Measurements from ENCODE around the gene SARNP.
"Not testable (repeated sequence)": the region's sequence is repeated elsewhere in the genome, so short reads cannot be mapped to it uniquely, and the experiment has no call there.

SARNP gene

DNA sequence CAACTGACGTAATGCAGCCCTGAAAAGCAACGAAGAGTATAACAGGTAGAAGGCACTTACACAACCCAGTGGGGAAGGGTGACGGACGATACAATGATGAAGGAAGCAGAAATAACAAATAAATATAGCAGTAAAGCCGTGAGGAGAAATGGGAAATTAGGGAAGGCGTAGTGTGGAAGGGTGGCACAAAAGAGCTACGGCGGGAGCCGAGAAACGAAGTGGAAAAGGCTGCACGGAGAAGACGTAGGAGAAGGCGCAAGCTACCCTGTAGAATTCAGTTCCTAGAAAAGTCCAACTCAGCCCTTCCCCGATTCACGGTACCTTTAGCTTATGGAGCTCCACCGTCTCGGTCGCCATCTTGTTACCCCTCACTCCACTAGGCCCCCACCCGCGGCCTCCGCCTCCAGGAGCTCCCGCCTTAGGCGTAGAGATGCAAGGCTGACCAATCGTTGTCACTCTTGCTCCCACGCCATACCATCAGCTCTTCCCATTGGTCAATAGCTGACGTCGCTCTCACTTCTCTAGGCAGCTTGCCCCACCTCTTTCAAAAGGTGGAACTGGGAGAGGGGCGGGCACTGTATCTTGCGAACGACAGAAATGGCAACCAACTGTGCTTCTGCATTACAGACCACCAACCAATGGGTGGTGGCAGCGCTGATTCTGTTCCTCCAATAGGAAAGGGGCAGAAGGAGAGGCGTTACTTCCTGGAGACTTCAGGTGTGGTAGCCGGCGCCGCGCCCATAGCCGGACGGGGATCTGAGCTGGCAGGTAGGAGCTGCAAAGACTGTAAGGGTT, at the start of gene SARNP, which contains the start of gene ORMDL2:
TSS of gene SARNP (minus strand) at position 380 of the 795 bp plus-strand sequence. CDS start at position 357, 23 bp downstream.
TSS of gene ORMDL2 (plus strand) at position 697 of the 795 bp plus-strand sequence. CDS start 959 bp downstream, outside the sequence.
- peak; percentile 99 for DNase-seq

GRCh38 chr12:55866454-55867004, 49.0 kb upstream of the SARNP start:
- DNase-seq: not testable (repeated sequence)

GRCh38 chr12:55865327-55865726, 47.8 kb upstream of the SARNP start:
- DNase-seq: no peak

DNA sequence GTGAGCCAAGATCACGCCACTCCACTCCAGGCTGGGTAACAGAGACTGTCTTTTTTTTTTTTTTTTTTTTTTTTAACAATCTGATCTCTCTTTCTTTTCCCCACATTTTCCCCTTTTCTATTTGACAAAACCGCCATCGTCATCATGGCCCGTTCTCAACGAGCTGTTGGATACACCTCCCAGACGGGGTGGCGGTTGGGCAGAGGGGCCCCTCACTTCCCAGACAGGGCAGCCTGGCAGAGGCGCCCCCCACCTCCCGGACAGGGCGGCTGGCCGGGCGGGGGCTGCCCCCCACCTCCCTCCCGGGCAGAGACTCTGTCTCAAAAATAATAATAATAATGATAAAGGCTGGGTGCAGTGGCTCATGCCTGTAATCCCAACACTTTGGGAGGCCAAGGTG, 45.4 kb upstream of the SARNP start:
- not testable (repeated sequence) for DNase-seq

- no peak for DNase-seq
Observed at GRCh38 chr12:55862286-55862685, 44.8 kb upstream of the SARNP start.

- DNase-seq: no peak
Observed at GRCh38 chr12:55861871-55862270, 44.3 kb upstream of the SARNP start.

GRCh38 chr12:55861396-55861795, 43.9 kb upstream of the SARNP start:
- no peak for DNase-seq

DNA sequence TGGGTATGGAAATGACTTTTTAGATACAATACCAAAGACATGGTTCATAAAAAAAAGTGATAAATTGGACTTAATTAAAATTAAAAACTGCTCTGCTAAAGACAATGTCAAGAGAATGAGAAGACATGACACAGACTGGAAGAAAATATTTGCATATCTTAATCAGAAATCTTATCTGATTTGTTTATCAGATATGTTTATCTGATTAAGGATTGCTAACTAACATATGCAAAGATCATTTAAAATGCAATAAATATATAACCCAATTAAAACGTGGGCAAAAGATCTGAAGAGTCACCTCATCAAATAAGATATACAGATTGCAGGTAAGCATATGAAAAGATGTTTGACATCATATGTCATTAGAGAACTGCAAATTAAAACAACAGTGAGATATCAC, 35.2 kb upstream of the SARNP start:
- DNase-seq: no peak

- DNase-seq: no peak
Observed at GRCh38 chr12:55850893-55851292, 33.4 kb upstream of the SARNP start.

- DNase-seq: no peak
Observed at GRCh38 chr12:55850401-55850800, 32.9 kb upstream of the SARNP start.

DNA sequence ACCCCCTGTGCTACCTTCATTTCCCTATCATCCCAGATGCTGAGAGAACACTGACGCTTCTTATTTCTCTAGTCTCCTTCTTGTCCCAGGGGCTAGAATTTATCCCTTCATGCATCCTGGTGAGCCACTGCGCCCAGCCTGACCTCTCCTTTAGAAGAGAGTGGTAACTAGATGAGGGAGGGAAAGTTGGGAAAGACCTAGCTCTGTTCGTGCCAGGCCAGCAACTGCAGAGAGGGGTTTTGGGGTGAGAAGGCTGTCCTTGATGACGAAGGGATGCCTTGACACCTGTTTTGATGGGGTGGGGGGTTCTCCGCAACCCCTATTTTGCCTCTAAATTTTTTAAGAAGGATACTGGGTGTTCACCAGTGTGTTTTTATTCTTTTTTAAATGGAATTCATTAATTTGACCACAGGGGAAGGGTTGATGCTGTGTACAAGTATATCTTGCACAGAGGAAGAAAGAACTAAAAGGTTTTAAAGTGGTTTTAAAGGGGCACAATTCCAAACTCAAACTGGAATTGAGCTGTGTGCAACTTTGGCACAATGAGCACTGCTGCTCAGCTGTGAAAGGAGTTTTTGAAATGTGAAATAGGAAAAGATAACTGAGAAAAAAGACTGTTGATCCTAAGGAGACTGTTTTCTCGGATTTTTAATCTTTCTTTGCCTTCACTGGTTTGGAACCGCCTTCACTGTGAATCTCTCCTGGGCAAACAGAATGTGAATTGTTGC, 32.3 kb upstream of the SARNP start:
- no peak for DNase-seq

GRCh38 chr12:55847603-55848291, 30.2 kb upstream of the SARNP start:
- peak; percentile 41 for DNase-seq

DNA sequence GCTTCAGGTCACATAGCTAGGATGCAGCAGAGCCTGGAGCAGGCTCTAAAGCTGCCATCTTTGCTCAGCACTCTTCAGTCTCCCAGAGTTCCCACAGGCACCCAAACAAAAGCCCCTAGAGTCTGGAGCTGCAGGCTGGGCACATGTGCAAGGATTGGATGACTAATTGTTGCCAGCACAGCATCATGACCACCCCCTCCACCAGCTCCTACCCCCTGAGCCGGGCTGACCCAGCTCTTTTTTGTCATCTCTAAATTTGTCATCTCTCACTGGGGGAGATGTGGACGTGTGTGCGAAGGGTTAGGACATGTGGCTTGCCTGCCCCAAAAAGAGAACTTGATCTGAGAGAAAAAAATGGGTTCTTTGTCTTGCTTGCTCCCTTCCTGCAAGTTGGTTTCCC, 29.5 kb upstream of the SARNP start:
- peak; percentile 21 for DNase-seq

GRCh38 chr12:55845785-55846496, 28.4 kb upstream of the SARNP start:
- no peak for DNase-seq

DNA sequence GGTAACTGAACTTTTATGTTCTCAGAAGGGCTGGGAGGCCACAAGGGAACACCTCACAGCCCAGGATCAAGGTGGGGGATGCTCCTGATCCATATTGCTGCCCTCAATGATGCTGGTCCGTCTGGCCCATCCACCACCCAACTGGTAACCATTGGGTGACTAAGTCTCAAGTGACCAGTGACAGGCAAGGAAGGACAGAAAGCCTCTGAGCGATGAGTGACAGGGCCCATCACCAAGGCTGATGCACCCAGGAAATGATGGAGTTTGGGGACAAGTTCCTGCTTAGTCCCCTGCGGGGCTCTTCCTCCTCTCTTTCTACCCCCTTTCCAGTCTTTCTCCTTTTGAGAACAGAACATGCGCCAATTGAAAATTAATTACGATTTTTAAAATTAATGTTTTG, 27.8 kb upstream of the SARNP start:
- DNase-seq: no peak

- DNase-seq: no peak
Observed at GRCh38 chr12:55844961-55845360, 27.4 kb upstream of the SARNP start.

DNA sequence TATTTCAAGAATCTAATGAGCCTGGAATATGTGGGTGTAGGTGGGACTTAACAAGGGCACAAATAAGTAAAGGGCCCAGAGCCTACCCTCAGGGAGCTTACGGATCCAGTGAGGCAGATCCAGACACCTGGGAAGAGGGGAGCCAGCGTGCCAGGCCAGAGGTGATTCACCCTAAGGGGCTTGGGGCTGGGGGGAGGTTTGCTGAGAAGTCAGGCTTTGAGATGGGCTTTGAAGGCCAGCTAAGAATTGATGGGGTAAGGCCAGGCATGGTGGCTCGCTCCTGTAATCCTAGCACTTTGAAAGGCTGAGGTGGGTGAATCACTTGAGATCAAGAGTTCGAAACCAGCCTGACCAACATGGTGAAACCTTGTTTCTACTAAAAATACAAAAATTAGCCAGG, 25.9 kb upstream of the SARNP start:
- no peak for DNase-seq

DNA sequence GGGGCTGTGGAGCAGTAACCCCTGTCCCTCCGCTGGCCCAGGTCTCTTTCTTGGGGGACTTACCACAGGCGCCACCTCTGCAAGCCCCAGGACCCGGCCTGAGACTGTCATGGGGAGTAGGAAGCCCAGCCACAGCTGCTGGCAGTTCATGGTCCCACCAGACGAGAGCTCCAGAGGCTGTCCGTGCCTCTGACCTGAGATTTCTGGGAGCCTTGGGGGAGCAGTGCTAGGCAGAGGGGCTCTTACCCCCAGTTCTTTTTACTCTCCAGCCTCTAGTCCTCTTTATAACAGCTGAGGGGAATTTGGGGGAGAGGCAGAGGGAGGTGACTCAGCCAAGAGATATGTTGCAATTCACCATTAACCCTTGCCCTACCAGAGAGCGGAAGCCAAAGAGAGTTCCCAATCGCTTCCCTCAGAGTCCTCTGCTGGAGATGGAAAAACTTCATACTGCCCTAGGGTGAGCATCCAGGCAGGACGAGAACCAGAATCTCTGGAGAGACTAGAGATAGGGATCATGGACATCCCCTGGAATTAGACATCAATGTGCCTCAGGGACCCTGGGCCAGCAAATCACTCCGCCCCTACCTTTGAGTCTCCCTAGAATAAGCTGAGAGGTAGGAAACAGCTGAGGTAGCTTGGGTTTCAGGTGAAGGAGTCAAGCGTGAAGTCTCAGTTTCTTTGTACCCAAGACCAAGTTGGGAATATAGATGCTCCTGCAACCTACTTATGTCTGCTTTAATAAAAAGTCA, 25.3 kb upstream of the SARNP start, which contains the start of gene MMP19:
TSS of gene MMP19 (minus strand) at position 256 of the 749 bp plus-strand sequence. CDS start at position 150, 106 bp downstream.
- no peak for DNase-seq

GRCh38 chr12:55840581-55841351, 23.2 kb upstream of the SARNP start:
- no peak for DNase-seq

DNA sequence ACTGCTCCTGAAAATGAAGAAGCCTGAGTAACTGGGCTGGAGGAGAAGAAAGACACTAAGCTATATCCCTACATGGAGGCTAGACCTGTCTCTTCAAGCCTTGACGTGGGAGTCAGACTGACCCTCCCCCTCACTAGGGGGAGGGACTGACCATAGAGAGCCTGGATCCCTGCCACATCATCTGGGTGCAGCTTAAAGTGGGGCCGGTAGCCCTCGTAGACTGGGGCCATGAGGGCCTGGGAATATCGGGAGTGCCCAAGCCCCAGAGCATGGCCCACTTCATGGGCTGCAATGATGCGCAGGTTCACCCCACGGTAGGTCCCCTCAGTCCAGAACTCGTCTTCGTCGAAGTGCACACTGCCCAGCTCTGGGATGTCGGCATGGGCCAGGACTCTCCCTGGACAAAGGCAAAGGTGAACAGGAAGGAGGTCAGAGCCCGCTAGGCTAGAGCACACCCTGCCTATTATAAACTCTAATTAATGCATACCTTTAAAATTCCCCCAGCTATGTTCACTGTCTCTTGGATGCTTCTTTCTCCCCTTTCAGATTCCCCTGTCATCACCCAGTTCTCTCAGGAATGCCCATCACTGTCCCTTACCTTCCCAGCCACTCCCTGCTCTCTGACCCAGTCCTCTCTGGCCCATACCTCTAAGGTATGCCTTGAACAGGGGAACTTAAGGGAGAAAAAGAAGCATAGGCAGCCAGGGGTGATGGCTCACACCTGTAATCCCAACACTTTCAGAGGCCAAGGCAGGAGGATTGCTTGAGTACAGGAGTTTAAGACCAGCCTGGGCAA, 22.0 kb upstream of the SARNP start:
- no peak for DNase-seq
